ENCODE measurements around the gene PIAS1.
A peak's percentile ranks its signal among the peaks of the same experiment; 100 is the strongest.

PIAS1 gene

GRCh38 chr15:68029959-68030358, 24.2 kb upstream of the PIAS1 start:
- no peaks in the 10 kb centered on the region for H3K9me3 ChIP-seq (ENCODE audit: control insufficient read depth, low read length)
- no peak overlapping the region for H3K4me3 ChIP-seq (ENCODE audit: insufficient read depth in 1 of 2, low read depth in 1 of 2, low read length in 2 of 2)
- no peak overlapping the region for H2BK5ac ChIP-seq (ENCODE audit: low read depth, low read length, poor library complexity, severe bottlenecking)
- DNase-seq, result no peak
- H2AK5ac ChIP-seq (ENCODE audit: low read length, severe bottlenecking), result no peak overlapping the region
- no peak overlapping the region for H3K23ac ChIP-seq (ENCODE audit: low read length in 2 of 2)
- H4K91ac ChIP-seq (ENCODE audit: low read length), result no peak overlapping the region
- no peak overlapping the region for H3K27ac ChIP-seq (ENCODE audit: low read length, poor library complexity, severe bottlenecking)
- H2BK120ac ChIP-seq (ENCODE audit: low read depth, low read length), result no peak overlapping the region
- H3K18ac ChIP-seq (ENCODE audit: low read depth in 1 of 2, low read length in 2 of 2), result no peak overlapping the region
- H3K4me2 ChIP-seq (ENCODE audit: low read length, poor library complexity, severe bottlenecking), result no peak overlapping the region
- no peaks in the 10 kb centered on the region for H3K79me1 ChIP-seq (replicated peaks; ENCODE audit: low read length, poor library complexity, severe bottlenecking)
- H2BK15ac ChIP-seq (ENCODE audit: low read depth, poor library complexity, severe bottlenecking), result no peak overlapping the region
- H3K27me3 ChIP-seq (ENCODE audit: control insufficient read depth in 1 of 2, insufficient read depth in 1 of 2, low read length in 2 of 2), result peaks cover 9 to 36% of the 10 kb centered on the region in 2 experiments
- H2BK12ac ChIP-seq (ENCODE audit: low read length in 2 of 2), result no peak overlapping the region
- H3K36me3 ChIP-seq (ENCODE audit: control insufficient read depth in 1 of 2, insufficient read depth in 2 of 2, low read depth in 1 of 2, low read length in 2 of 2), result no peaks in the 10 kb centered on the region
- H3K4me1 ChIP-seq (ENCODE audit: control insufficient read depth, insufficient read depth, low read depth, low read length), result no peaks in the 10 kb centered on the region
- no peak overlapping the region for H3K9ac ChIP-seq (ENCODE audit: low read length)
- H3K14ac ChIP-seq (ENCODE audit: low read length in 2 of 2), result no peak overlapping the region
- H2AFZ ChIP-seq (ENCODE audit: low read depth, low read length), result no peak overlapping the region
- no peak overlapping the region for H4K8ac ChIP-seq (ENCODE audit: low read length)
- H3K4ac ChIP-seq (ENCODE audit: low read depth in 1 of 2, low read length in 2 of 2), result no peak overlapping the region

GRCh38 chr15:68031404-68031803, 22.7 kb upstream of the PIAS1 start:
- WGBS, result 69% methylated on average over 2 of the region's 2 CpGs

GRCh38 chr15:68032672-68033071, 21.4 kb upstream of the PIAS1 start:
- H4K8ac ChIP-seq (ENCODE audit: low read length), result no peak overlapping the region

More at GRCh38 chr15:68031404-68031803, 22.7 kb upstream of the PIAS1 start:
- H3K4me1 ChIP-seq (ENCODE audit: control insufficient read depth, insufficient read depth, low read depth, low read length), result peaks cover 2% of the 10 kb centered on the region
- no peaks in the 10 kb centered on the region for H3K36me3 ChIP-seq (ENCODE audit: control insufficient read depth in 1 of 2, insufficient read depth in 2 of 2, low read depth in 1 of 2, low read length in 2 of 2)
- H3K27me3 ChIP-seq (ENCODE audit: control insufficient read depth in 1 of 2, insufficient read depth in 1 of 2, low read length in 2 of 2), result peaks cover 9 to 36% of the 10 kb centered on the region in 2 experiments
- no peaks in the 10 kb centered on the region for H3K9me3 ChIP-seq (ENCODE audit: control insufficient read depth, low read length)
- H3K4me2 ChIP-seq (ENCODE audit: low read length, poor library complexity, severe bottlenecking), result no peak overlapping the region
- H3K18ac ChIP-seq (ENCODE audit: low read depth in 1 of 2, low read length in 2 of 2), result peak overlapping the region in 1 of 2 experiments; percentile 11
- H3K79me1 ChIP-seq (replicated peaks; ENCODE audit: low read length, poor library complexity, severe bottlenecking), result no peaks in the 10 kb centered on the region
- no peak overlapping the region for H3K9ac ChIP-seq (ENCODE audit: low read length)
- no peak overlapping the region for H4K8ac ChIP-seq (ENCODE audit: low read length)
- no peak for DNase-seq
- no peak overlapping the region for H4K91ac ChIP-seq (ENCODE audit: low read length)
- H3K27ac ChIP-seq (ENCODE audit: low read length, poor library complexity, severe bottlenecking), result no peak overlapping the region
- H2BK15ac ChIP-seq (ENCODE audit: low read depth, poor library complexity, severe bottlenecking), result no peak overlapping the region
- no peak overlapping the region for H3K4ac ChIP-seq (ENCODE audit: low read depth in 1 of 2, low read length in 2 of 2)
- H3K14ac ChIP-seq (ENCODE audit: low read length in 2 of 2), result no peak overlapping the region
- peak overlapping the region; percentile 67 for H2AFZ ChIP-seq (ENCODE audit: low read depth, low read length)
- H2BK12ac ChIP-seq (ENCODE audit: low read length in 2 of 2), result no peak overlapping the region
- no peak overlapping the region for H3K4me3 ChIP-seq (ENCODE audit: insufficient read depth in 1 of 2, low read depth in 1 of 2, low read length in 2 of 2)
- H2BK120ac ChIP-seq (ENCODE audit: low read depth, low read length), result no peak overlapping the region
- no peak overlapping the region for H3K23ac ChIP-seq (ENCODE audit: low read length in 2 of 2)
- no peak overlapping the region for H2AK5ac ChIP-seq (ENCODE audit: low read length, severe bottlenecking)
- H2BK5ac ChIP-seq (ENCODE audit: low read depth, low read length, poor library complexity, severe bottlenecking), result no peak overlapping the region

GRCh38 chr15:68034081-68034480, 20.0 kb upstream of the PIAS1 start:
- Histone ChIP-seq H3K14ac (ENCODE audit: low read length in 2 of 2) (no peak overlapping the region), H2BK120ac (ENCODE audit: low read depth, low read length) (no peak overlapping the region), H3K27me3 (ENCODE audit: control insufficient read depth in 1 of 2, insufficient read depth in 1 of 2, low read length in 2 of 2) (peaks cover 9 to 26% of the 10 kb centered on the region in 2 experiments), H3K79me1 (replicated peaks; ENCODE audit: low read length, poor library complexity, severe bottlenecking) (no peaks in the 10 kb centered on the region), H4K91ac (ENCODE audit: low read length) (no peak overlapping the region), H3K9me3 (ENCODE audit: control insufficient read depth, low read length) (peaks cover 9% of the 10 kb centered on the region), H3K36me3 (ENCODE audit: control insufficient read depth in 1 of 2, insufficient read depth in 2 of 2, low read depth in 1 of 2, low read length in 2 of 2) (no peaks in the 10 kb centered on the region), H3K4me3 (ENCODE audit: insufficient read depth in 1 of 2, low read depth in 1 of 2, low read length in 2 of 2) (no peak overlapping the region), H4K8ac (ENCODE audit: low read length) (no peak overlapping the region), H2BK12ac (ENCODE audit: low read length in 2 of 2) (no peak overlapping the region), H3K18ac (ENCODE audit: low read depth in 1 of 2, low read length in 2 of 2) (no peak overlapping the region), H2BK15ac (ENCODE audit: low read depth, poor library complexity, severe bottlenecking) (no peak overlapping the region), H2AK5ac (ENCODE audit: low read length, severe bottlenecking) (no peak overlapping the region), H3K4me2 (ENCODE audit: low read length, poor library complexity, severe bottlenecking) (no peak overlapping the region), H3K27ac (ENCODE audit: low read length, poor library complexity, severe bottlenecking) (no peak overlapping the region), H3K9ac (ENCODE audit: low read length) (no peak overlapping the region), H3K23ac (ENCODE audit: low read length in 2 of 2) (no peak overlapping the region), H2AFZ (ENCODE audit: low read depth, low read length) (no peak overlapping the region), H3K4me1 (ENCODE audit: control insufficient read depth, insufficient read depth, low read depth, low read length) (peaks cover 2% of the 10 kb centered on the region), H2BK5ac (ENCODE audit: low read depth, low read length, poor library complexity, severe bottlenecking) (no peak overlapping the region), H3K4ac (ENCODE audit: low read depth in 1 of 2, low read length in 2 of 2) (no peak overlapping the region)
- WGBS, result no CpG with 5 or more reads among the region's 3 CpGs
- no peak for DNase-seq

More at GRCh38 chr15:68032672-68033071, 21.4 kb upstream of the PIAS1 start:
- Histone ChIP-seq H2BK5ac (ENCODE audit: low read depth, low read length, poor library complexity, severe bottlenecking) (no peak overlapping the region), H2BK120ac (ENCODE audit: low read depth, low read length) (no peak overlapping the region), H3K9me3 (ENCODE audit: control insufficient read depth, low read length) (peaks cover 5% of the 10 kb centered on the region), H3K4me2 (ENCODE audit: low read length, poor library complexity, severe bottlenecking) (no peak overlapping the region), H3K9ac (ENCODE audit: low read length) (no peak overlapping the region), H3K36me3 (ENCODE audit: control insufficient read depth in 1 of 2, insufficient read depth in 2 of 2, low read depth in 1 of 2, low read length in 2 of 2) (no peaks in the 10 kb centered on the region), H3K27me3 (ENCODE audit: control insufficient read depth in 1 of 2, insufficient read depth in 1 of 2, low read length in 2 of 2) (peaks cover 9 to 31% of the 10 kb centered on the region in 2 experiments), H3K14ac (ENCODE audit: low read length in 2 of 2) (no peak overlapping the region), H2AFZ (ENCODE audit: low read depth, low read length) (no peak overlapping the region), H2BK15ac (ENCODE audit: low read depth, poor library complexity, severe bottlenecking) (no peak overlapping the region), H4K91ac (ENCODE audit: low read length) (no peak overlapping the region), H3K23ac (ENCODE audit: low read length in 2 of 2) (no peak overlapping the region), H3K18ac (ENCODE audit: low read depth in 1 of 2, low read length in 2 of 2) (no peak overlapping the region), H3K4me1 (ENCODE audit: control insufficient read depth, insufficient read depth, low read depth, low read length) (peaks cover 2% of the 10 kb centered on the region), H3K27ac (ENCODE audit: low read length, poor library complexity, severe bottlenecking) (no peak overlapping the region), H3K4ac (ENCODE audit: low read depth in 1 of 2, low read length in 2 of 2) (no peak overlapping the region), H3K4me3 (ENCODE audit: insufficient read depth in 1 of 2, low read depth in 1 of 2, low read length in 2 of 2) (no peak overlapping the region), H2BK12ac (ENCODE audit: low read length in 2 of 2) (no peak overlapping the region), H3K79me1 (replicated peaks; ENCODE audit: low read length, poor library complexity, severe bottlenecking) (no peaks in the 10 kb centered on the region), H2AK5ac (ENCODE audit: low read length, severe bottlenecking) (no peak overlapping the region)
- WGBS, result no CpG with 5 or more reads among the region's 1 CpG
- no peak for DNase-seq

Data from mesenchymal stem cell (in vitro differentiated cells and primary cell).